ENCODE measurements around the gene COL17A1. TPM values are rescaled to one million over a fixed set of nuclear protein-coding genes. Genes with fewer than 3 reads are reported as not detected.

COL17A1 gene
- total RNA-seq, 1 donor from 2014 or later, result 3.6 TPM

GRCh38 chr10:104054430-104054829 lies 31.2 kb downstream of the COL17A1 start:
- Mint-ChIP-seq H3K4me3 (no peak overlapping the region), H3K27ac (no peak overlapping the region), H3K36me3 (no peaks in the 10 kb centered on the region), H3K9me3 (no peaks in the 10 kb centered on the region), H3K27me3 (ENCODE audit: low read depth) (peaks cover 2% of the 10 kb centered on the region), H3K4me1 (no peaks in the 10 kb centered on the region)
- no peak for TF ChIP-seq CTCF (IDR thresholded peaks at IDR 0.05; ENCODE audit: unreplicated experiment)
- no peak for DNase-seq (ENCODE audit: low spot score in 2 of 2, unreplicated experiment in 2 of 2)

GRCh38 chr10:104053201-104053600 lies 32.5 kb downstream of the COL17A1 start:
- H3K36me3 Mint-ChIP-seq, result no peaks in the 10 kb centered on the region

GRCh38 chr10:104052431-104052830 lies 33.2 kb downstream of the COL17A1 start:
- DNase-seq (ENCODE audit: low spot score in 2 of 2, unreplicated experiment in 2 of 2), result no peak
- Mint-ChIP-seq H3K27me3 (ENCODE audit: low read depth) (no peaks in the 10 kb centered on the region), H3K4me1 (no peaks in the 10 kb centered on the region), H3K9me3 (no peaks in the 10 kb centered on the region), H3K36me3 (no peaks in the 10 kb centered on the region), H3K4me3 (no peak overlapping the region), H3K27ac (no peak overlapping the region)
- no peak for TF ChIP-seq CTCF (IDR thresholded peaks at IDR 0.05; ENCODE audit: unreplicated experiment)

More at GRCh38 chr10:104053201-104053600, 32.5 kb downstream of the COL17A1 start:
- Mint-ChIP-seq H3K9me3 (no peaks in the 10 kb centered on the region), H3K4me1 (no peaks in the 10 kb centered on the region), H3K27ac (no peak overlapping the region), H3K27me3 (ENCODE audit: low read depth) (no peaks in the 10 kb centered on the region), H3K4me3 (no peak overlapping the region)
- no peak for TF ChIP-seq CTCF (IDR thresholded peaks at IDR 0.05; ENCODE audit: unreplicated experiment)
- no peak for DNase-seq (ENCODE audit: low spot score in 2 of 2, unreplicated experiment in 2 of 2)

- DNase-seq (ENCODE audit: low spot score in 2 of 2, unreplicated experiment in 2 of 2), result no peak
- Mint-ChIP-seq H3K36me3 (no peaks in the 10 kb centered on the region), H3K9me3 (no peaks in the 10 kb centered on the region), H3K4me3 (no peak overlapping the region), H3K27ac (no peak overlapping the region), H3K4me1 (no peaks in the 10 kb centered on the region), H3K27me3 (ENCODE audit: low read depth) (no peaks in the 10 kb centered on the region)
- no peak for TF ChIP-seq CTCF (IDR thresholded peaks at IDR 0.05; ENCODE audit: unreplicated experiment)
Observed at GRCh38 chr10:104049504-104050250, 36.0 kb downstream of the COL17A1 start.

GRCh38 chr10:104046651-104047050 lies 39.0 kb downstream of the COL17A1 start:
- no peak for TF ChIP-seq CTCF (IDR thresholded peaks at IDR 0.05; ENCODE audit: unreplicated experiment)
- Mint-ChIP-seq H3K36me3 (no peaks in the 10 kb centered on the region), H3K4me3 (no peak overlapping the region), H3K27me3 (ENCODE audit: low read depth) (peaks cover 3% of the 10 kb centered on the region), H3K9me3 (no peaks in the 10 kb centered on the region), H3K4me1 (no peaks in the 10 kb centered on the region), H3K27ac (no peak overlapping the region)
- no peak for DNase-seq (ENCODE audit: low spot score in 2 of 2, unreplicated experiment in 2 of 2)
